Measurements from ENCODE around the gene XBP1.

DNA sequence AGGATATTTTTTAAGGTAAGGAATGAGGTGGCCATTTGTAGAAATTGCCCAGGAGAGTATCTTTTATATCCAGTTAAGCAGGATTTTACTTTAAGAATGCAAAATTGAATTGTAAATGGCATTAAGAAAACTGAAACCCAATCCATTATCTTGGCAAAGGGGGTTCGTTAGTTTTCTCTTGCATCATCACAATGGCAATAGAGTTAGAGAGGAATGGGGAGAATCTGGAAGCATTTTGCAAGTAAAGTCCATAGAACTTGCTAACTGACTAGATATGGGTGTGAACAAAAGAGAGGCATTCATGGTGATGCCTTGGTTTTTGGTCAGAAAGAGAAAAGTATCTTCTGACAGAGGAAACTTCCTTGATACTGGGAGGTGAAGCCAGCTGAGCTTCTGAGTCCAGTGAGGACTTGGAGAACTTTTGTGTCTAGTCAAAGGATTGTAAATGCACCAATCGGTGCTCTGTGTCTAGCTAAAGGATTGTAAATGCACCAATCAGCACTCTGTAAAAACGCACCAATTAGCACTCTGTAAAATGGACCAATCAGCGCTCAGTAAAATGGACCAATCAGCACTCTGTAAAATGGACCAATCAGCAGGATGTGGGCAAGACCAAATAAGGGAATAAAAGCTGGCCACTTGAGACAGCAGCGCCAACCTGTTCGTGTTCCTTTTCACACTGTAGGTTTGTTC, 31.5 kb downstream of the XBP1 start:
- TF ChIP-seq EZH2phosphoT487 (IDR thresholded peaks at IDR 0.05; ENCODE audit: borderline replicate concordance, low read depth): no peak
- no peak for TF ChIP-seq POLR2AphosphoS5 (IDR thresholded peaks at IDR 0.05; ENCODE audit: low read depth, low read length)
- TF ChIP-seq, protein P1, sequence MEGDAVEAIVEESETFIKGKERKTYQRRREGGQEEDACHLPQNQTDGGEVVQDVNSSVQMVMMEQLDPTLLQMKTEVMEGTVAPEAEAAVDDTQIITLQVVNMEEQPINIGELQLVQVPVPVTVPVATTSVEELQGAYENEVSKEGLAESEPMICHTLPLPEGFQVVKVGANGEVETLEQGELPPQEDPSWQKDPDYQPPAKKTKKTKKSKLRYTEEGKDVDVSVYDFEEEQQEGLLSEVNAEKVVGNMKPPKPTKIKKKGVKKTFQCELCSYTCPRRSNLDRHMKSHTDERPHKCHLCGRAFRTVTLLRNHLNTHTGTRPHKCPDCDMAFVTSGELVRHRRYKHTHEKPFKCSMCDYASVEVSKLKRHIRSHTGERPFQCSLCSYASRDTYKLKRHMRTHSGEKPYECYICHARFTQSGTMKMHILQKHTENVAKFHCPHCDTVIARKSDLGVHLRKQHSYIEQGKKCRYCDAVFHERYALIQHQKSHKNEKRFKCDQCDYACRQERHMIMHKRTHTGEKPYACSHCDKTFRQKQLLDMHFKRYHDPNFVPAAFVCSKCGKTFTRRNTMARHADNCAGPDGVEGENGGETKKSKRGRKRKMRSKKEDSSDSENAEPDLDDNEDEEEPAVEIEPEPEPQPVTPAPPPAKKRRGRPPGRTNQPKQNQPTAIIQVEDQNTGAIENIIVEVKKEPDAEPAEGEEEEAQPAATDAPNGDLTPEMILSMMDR (IDR thresholded peaks at IDR 0.05): no peak
- TF ChIP-seq TEAD4 (IDR thresholded peaks at IDR 0.05; ENCODE audit: borderline replicate concordance, insufficient read depth): no peak
- TF ChIP-seq TAF1 (IDR thresholded peaks at IDR 0.05; ENCODE audit: borderline replicate concordance, low read depth, low read length): no peak
- TF ChIP-seq, protein P2, sequence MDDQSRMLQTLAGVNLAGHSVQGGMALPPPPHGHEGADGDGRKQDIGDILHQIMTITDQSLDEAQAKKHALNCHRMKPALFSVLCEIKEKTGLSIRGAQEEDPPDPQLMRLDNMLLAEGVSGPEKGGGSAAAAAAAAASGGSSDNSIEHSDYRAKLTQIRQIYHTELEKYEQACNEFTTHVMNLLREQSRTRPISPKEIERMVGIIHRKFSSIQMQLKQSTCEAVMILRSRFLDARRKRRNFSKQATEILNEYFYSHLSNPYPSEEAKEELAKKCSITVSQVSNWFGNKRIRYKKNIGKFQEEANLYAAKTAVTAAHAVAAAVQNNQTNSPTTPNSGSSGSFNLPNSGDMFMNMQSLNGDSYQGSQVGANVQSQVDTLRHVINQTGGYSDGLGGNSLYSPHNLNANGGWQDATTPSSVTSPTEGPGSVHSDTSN (IDR thresholded peaks at IDR 0.05): no peak
- TF ChIP-seq, protein P3, sequence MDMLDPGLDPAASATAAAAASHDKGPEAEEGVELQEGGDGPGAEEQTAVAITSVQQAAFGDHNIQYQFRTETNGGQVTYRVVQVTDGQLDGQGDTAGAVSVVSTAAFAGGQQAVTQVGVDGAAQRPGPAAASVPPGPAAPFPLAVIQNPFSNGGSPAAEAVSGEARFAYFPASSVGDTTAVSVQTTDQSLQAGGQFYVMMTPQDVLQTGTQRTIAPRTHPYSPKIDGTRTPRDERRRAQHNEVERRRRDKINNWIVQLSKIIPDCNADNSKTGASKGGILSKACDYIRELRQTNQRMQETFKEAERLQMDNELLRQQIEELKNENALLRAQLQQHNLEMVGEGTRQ (IDR thresholded peaks at IDR 0.05; ENCODE audit: borderline replicate concordance, low read depth, low read length): no peak
- no peak for TF ChIP-seq RAD21 (IDR thresholded peaks at IDR 0.05; ENCODE audit: low read length)
- TF ChIP-seq, protein P4, sequence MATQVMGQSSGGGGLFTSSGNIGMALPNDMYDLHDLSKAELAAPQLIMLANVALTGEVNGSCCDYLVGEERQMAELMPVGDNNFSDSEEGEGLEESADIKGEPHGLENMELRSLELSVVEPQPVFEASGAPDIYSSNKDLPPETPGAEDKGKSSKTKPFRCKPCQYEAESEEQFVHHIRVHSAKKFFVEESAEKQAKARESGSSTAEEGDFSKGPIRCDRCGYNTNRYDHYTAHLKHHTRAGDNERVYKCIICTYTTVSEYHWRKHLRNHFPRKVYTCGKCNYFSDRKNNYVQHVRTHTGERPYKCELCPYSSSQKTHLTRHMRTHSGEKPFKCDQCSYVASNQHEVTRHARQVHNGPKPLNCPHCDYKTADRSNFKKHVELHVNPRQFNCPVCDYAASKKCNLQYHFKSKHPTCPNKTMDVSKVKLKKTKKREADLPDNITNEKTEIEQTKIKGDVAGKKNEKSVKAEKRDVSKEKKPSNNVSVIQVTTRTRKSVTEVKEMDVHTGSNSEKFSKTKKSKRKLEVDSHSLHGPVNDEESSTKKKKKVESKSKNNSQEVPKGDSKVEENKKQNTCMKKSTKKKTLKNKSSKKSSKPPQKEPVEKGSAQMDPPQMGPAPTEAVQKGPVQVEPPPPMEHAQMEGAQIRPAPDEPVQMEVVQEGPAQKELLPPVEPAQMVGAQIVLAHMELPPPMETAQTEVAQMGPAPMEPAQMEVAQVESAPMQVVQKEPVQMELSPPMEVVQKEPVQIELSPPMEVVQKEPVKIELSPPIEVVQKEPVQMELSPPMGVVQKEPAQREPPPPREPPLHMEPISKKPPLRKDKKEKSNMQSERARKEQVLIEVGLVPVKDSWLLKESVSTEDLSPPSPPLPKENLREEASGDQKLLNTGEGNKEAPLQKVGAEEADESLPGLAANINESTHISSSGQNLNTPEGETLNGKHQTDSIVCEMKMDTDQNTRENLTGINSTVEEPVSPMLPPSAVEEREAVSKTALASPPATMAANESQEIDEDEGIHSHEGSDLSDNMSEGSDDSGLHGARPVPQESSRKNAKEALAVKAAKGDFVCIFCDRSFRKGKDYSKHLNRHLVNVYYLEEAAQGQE (IDR thresholded peaks at IDR 0.05; ENCODE audit: low read depth, low read length): no peak
- TF ChIP-seq YY1 (IDR thresholded peaks at IDR 0.05; ENCODE audit: low read depth): no peak
- TF ChIP-seq RCOR1 (IDR thresholded peaks at IDR 0.05; ENCODE audit: low read length): no peak
- TF ChIP-seq FOXM1 (IDR thresholded peaks at IDR 0.05; ENCODE audit: low read depth): no peak
- no peak for TF ChIP-seq CHD2 (IDR thresholded peaks at IDR 0.05; ENCODE audit: low read length, partially characterized antibody)
